K562 (cell line): ENCODE measurements around the gene ARHGEF6.

ENCODE experiments used
- TBL1XR1 ChIP-seq, 2 experiments: IDR thresholded peaks; 2 replicates each; pipeline ENCODE4 v1.6.1; 2012; ENCODE audit warnings: improper control_type of control experiment in 2 of 2, low read length in 2 of 2, mild to moderate bottlenecking in 1 of 2
- TF ChIP-seq, protein P1 (sequence below), 2 experiments: IDR thresholded peaks; 2 replicates each; pipeline ENCODE4 v1.6.1; 2011; ENCODE audit warnings: borderline replicate concordance in 1 of 2, control low read depth in 1 of 2, low read depth in 1 of 2, low read length in 1 of 2, mild to moderate bottlenecking in 1 of 2, mixed read lengths in 1 of 2, moderate library complexity in 1 of 2; ENCODE audit not compliant: insufficient read depth in 1 of 2, insufficient read length in 1 of 2, poor library complexity in 1 of 2, severe bottlenecking in 1 of 2; ENCODE audit errors: extremely low read depth in 1 of 2
- TF ChIP-seq, protein P2 (sequence below): fragments of 450-650 bp; IDR thresholded peaks from 2 replicates; pipeline ENCODE4 v1.6.1; 2016; ENCODE audit warnings: borderline replicate concordance
- TF ChIP-seq, protein P3 (sequence below), 3 experiments: IDR thresholded peaks in 2 of 3; conservative IDR thresholded peaks in 1 of 3; 2 replicates each; pipeline ENCODE4 v1.5.1; 2011 to 2012; ENCODE audit warnings: low read length in 3 of 3, mild to moderate bottlenecking in 3 of 3, control low read depth in 2 of 3, improper control_type of control experiment in 1 of 3, inconsistent platforms in 1 of 3, low read depth in 1 of 3, mixed read lengths in 1 of 3, moderate library complexity in 1 of 3; ENCODE audit not compliant: insufficient read depth in 2 of 3
- TF ChIP-seq, protein P4 (sequence below): sonication (generic); formaldehyde crosslinking; IDR thresholded peaks from 2 replicates; pipeline ENCODE4 v1.8.1; 2022; ENCODE audit warnings: missing genetic modification reagents

DNA sequence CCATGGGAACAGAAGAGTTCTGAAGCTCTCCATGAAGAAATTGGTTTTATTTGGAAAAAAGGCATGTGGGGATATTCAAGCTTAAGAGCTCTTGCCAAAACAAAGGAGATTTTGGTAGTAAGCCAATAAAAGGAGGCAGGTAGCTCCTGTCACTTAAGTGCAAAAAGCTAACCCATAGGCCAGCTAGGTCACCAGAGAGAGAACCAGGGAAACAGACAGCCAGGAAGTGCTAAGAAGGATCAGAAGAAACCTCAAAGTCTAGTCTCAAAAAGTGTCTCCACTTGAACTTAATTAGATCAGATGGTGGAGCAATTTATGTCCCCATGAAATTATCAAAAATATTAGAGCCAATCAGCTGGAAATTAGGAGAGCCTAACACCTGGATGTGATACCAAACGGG, 83.6 kb downstream of the ARHGEF6 start:
- TF ChIP-seq, protein P1, sequence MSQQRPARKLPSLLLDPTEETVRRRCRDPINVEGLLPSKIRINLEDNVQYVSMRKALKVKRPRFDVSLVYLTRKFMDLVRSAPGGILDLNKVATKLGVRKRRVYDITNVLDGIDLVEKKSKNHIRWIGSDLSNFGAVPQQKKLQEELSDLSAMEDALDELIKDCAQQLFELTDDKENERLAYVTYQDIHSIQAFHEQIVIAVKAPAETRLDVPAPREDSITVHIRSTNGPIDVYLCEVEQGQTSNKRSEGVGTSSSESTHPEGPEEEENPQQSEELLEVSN (IDR thresholded peaks at IDR 0.05; ENCODE audit: borderline replicate concordance in 1 of 2, extremely low read depth in 1 of 2, insufficient read depth in 1 of 2, insufficient read length in 1 of 2, low read depth in 1 of 2, low read length in 1 of 2, poor library complexity in 1 of 2, severe bottlenecking in 1 of 2) = no peak
- TF ChIP-seq, protein P2, sequence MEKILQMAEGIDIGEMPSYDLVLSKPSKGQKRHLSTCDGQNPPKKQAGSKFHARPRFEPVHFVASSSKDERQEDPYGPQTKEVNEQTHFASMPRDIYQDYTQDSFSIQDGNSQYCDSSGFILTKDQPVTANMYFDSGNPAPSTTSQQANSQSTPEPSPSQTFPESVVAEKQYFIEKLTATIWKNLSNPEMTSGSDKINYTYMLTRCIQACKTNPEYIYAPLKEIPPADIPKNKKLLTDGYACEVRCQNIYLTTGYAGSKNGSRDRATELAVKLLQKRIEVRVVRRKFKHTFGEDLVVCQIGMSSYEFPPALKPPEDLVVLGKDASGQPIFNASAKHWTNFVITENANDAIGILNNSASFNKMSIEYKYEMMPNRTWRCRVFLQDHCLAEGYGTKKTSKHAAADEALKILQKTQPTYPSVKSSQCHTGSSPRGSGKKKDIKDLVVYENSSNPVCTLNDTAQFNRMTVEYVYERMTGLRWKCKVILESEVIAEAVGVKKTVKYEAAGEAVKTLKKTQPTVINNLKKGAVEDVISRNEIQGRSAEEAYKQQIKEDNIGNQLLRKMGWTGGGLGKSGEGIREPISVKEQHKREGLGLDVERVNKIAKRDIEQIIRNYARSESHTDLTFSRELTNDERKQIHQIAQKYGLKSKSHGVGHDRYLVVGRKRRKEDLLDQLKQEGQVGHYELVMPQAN = no peak
- TF ChIP-seq, protein P3, sequence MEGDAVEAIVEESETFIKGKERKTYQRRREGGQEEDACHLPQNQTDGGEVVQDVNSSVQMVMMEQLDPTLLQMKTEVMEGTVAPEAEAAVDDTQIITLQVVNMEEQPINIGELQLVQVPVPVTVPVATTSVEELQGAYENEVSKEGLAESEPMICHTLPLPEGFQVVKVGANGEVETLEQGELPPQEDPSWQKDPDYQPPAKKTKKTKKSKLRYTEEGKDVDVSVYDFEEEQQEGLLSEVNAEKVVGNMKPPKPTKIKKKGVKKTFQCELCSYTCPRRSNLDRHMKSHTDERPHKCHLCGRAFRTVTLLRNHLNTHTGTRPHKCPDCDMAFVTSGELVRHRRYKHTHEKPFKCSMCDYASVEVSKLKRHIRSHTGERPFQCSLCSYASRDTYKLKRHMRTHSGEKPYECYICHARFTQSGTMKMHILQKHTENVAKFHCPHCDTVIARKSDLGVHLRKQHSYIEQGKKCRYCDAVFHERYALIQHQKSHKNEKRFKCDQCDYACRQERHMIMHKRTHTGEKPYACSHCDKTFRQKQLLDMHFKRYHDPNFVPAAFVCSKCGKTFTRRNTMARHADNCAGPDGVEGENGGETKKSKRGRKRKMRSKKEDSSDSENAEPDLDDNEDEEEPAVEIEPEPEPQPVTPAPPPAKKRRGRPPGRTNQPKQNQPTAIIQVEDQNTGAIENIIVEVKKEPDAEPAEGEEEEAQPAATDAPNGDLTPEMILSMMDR (IDR thresholded peaks at IDR 0.05 in 2 of 3, conservative IDR thresholded peaks at IDR 0.05 in 1 of 3; ENCODE audit: insufficient read depth in 2 of 3, low read depth in 1 of 3, low read length in 3 of 3) = no peak
- TF ChIP-seq, protein P4, sequence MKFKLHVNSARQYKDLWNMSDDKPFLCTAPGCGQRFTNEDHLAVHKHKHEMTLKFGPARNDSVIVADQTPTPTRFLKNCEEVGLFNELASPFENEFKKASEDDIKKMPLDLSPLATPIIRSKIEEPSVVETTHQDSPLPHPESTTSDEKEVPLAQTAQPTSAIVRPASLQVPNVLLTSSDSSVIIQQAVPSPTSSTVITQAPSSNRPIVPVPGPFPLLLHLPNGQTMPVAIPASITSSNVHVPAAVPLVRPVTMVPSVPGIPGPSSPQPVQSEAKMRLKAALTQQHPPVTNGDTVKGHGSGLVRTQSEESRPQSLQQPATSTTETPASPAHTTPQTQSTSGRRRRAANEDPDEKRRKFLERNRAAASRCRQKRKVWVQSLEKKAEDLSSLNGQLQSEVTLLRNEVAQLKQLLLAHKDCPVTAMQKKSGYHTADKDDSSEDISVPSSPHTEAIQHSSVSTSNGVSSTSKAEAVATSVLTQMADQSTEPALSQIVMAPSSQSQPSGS = no peak
- TF ChIP-seq TBL1XR1 (IDR thresholded peaks at IDR 0.05; ENCODE audit: low read length in 2 of 2) = no peak
